ENCODE measurements around the gene MT2A. TPM values are rescaled to one million over a fixed set of nuclear protein-coding genes. Genes with fewer than 3 reads are reported as not detected.

The MT2A gene
- polyA plus RNA-seq, 1 donor from 2014 or later, result not detected

DNA sequence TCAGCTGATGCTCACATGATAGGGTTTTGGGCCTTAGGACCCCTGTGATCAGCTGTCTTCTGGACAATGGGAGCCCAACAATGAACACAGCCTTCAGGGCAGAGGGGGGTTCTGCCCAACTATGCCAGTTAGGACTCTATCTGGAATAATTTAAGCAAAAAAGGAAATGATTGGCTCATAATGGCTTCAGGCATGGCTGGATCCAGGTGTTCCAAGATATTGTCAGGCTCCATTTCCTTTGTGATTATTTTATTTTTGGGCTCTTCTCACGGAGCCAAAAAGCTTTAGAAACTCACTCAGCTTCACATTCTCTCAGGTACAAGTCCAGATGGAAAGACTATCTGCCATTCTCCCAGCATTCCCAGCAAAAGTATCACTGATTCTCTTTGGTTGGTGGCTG, 2.9 kb upstream of the MT2A start:
- Histone ChIP-seq H3K9ac (ENCODE audit: low read length) (no peak overlapping the region), H3K9me2 (ENCODE audit: insufficient read depth, low read length) (no peaks in the 10 kb centered on the region), H3K4me3 (ENCODE audit: low read length) (no peak overlapping the region), H3F3A (ENCODE audit: insufficient read depth, low read length, poor library complexity, severe bottlenecking) (no peaks in the 10 kb centered on the region), H3K9me3 (ENCODE audit: low read length) (no peaks in the 10 kb centered on the region), H2AFZ (ENCODE audit: low read depth, low read length) (no peak overlapping the region), H3K79me2 (replicated peaks; ENCODE audit: insufficient read depth, low read length) (no peaks in the 10 kb centered on the region), H3K27me3 (ENCODE audit: insufficient read depth, low read depth, low read length) (peaks cover 39% of the 10 kb centered on the region), H3K27ac (ENCODE audit: low read length) (no peak overlapping the region), H4K20me1 (ENCODE audit: insufficient read depth) (no peaks in the 10 kb centered on the region), H3K36me3 (ENCODE audit: insufficient read depth, low read length) (no peaks in the 10 kb centered on the region), H3K4me2 (ENCODE audit: low read length) (no peak overlapping the region)
- TF ChIP-seq EZH2 (IDR thresholded peaks at IDR 0.05; ENCODE audit: borderline replicate concordance, insufficient read depth, low read length, poor library complexity, severe bottlenecking) (no peak), SMC3 (conservative IDR thresholded peaks at IDR 0.05; ENCODE audit: poor library complexity) (no peak), RAD21 (conservative IDR thresholded peaks at IDR 0.05) (no peak), EP300 (conservative IDR thresholded peaks at IDR 0.05; ENCODE audit: poor library complexity, severe bottlenecking) (no peak), POLR2AphosphoS5 (IDR thresholded peaks at IDR 0.05) (no peak)
- TF ChIP-seq, protein P1, sequence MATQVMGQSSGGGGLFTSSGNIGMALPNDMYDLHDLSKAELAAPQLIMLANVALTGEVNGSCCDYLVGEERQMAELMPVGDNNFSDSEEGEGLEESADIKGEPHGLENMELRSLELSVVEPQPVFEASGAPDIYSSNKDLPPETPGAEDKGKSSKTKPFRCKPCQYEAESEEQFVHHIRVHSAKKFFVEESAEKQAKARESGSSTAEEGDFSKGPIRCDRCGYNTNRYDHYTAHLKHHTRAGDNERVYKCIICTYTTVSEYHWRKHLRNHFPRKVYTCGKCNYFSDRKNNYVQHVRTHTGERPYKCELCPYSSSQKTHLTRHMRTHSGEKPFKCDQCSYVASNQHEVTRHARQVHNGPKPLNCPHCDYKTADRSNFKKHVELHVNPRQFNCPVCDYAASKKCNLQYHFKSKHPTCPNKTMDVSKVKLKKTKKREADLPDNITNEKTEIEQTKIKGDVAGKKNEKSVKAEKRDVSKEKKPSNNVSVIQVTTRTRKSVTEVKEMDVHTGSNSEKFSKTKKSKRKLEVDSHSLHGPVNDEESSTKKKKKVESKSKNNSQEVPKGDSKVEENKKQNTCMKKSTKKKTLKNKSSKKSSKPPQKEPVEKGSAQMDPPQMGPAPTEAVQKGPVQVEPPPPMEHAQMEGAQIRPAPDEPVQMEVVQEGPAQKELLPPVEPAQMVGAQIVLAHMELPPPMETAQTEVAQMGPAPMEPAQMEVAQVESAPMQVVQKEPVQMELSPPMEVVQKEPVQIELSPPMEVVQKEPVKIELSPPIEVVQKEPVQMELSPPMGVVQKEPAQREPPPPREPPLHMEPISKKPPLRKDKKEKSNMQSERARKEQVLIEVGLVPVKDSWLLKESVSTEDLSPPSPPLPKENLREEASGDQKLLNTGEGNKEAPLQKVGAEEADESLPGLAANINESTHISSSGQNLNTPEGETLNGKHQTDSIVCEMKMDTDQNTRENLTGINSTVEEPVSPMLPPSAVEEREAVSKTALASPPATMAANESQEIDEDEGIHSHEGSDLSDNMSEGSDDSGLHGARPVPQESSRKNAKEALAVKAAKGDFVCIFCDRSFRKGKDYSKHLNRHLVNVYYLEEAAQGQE (IDR thresholded peaks at IDR 0.05; ENCODE audit: borderline replicate concordance), result no peak

DNA sequence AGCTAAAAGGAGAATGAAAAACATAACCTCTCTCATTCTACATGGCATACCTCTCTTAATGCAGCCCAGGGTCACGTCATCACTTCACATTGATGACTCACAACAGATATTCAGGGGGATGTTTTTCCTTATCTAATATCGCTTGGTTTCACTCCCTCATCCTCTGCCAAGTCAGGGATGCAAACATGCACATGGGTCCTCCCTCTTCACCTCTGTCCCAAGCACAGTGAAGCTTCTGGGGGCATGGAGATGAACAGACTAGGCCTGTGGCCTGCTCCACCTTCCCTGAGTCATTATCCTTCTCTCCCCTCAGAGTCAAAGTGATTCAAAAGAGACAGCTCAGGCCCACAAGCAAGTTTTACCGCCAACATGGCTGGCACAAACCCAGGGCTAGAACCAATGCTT, 2.3 kb upstream of the MT2A start:
- no peak overlapping the region for H3K27ac ChIP-seq (ENCODE audit: low read length)
- TF ChIP-seq, protein P1 (IDR thresholded peaks at IDR 0.05; ENCODE audit: borderline replicate concordance), result no peak
- TF ChIP-seq POLR2AphosphoS5 (IDR thresholded peaks at IDR 0.05) (no peak), TAF1 (IDR thresholded peaks at IDR 0.05; ENCODE audit: low read depth) (no peak), EZH2 (IDR thresholded peaks at IDR 0.05; ENCODE audit: borderline replicate concordance, insufficient read depth, low read length, poor library complexity, severe bottlenecking) (no peak), EP300 (conservative IDR thresholded peaks at IDR 0.05; ENCODE audit: poor library complexity, severe bottlenecking) (no peak), MXI1 (conservative IDR thresholded peaks at IDR 0.05; ENCODE audit: poor library complexity, severe bottlenecking) (no peak), SMC3 (conservative IDR thresholded peaks at IDR 0.05; ENCODE audit: poor library complexity) (no peak), RAD21 (conservative IDR thresholded peaks at IDR 0.05) (no peak)
- TF ChIP-seq, protein P2, sequence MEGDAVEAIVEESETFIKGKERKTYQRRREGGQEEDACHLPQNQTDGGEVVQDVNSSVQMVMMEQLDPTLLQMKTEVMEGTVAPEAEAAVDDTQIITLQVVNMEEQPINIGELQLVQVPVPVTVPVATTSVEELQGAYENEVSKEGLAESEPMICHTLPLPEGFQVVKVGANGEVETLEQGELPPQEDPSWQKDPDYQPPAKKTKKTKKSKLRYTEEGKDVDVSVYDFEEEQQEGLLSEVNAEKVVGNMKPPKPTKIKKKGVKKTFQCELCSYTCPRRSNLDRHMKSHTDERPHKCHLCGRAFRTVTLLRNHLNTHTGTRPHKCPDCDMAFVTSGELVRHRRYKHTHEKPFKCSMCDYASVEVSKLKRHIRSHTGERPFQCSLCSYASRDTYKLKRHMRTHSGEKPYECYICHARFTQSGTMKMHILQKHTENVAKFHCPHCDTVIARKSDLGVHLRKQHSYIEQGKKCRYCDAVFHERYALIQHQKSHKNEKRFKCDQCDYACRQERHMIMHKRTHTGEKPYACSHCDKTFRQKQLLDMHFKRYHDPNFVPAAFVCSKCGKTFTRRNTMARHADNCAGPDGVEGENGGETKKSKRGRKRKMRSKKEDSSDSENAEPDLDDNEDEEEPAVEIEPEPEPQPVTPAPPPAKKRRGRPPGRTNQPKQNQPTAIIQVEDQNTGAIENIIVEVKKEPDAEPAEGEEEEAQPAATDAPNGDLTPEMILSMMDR (IDR thresholded peaks at IDR 0.05; ENCODE audit: poor library complexity, severe bottlenecking), result no peak
- no peaks in the 10 kb centered on the region for H3F3A ChIP-seq (ENCODE audit: insufficient read depth, low read length, poor library complexity, severe bottlenecking)
- peaks cover 45% of the 10 kb centered on the region for H3K27me3 ChIP-seq (ENCODE audit: insufficient read depth, low read depth, low read length)
- no peaks in the 10 kb centered on the region for H4K20me1 ChIP-seq (ENCODE audit: insufficient read depth)
- no peak overlapping the region for H2AFZ ChIP-seq (ENCODE audit: low read depth, low read length)
- no peaks in the 10 kb centered on the region for H3K9me3 ChIP-seq (ENCODE audit: low read length)
- no peaks in the 10 kb centered on the region for H3K79me2 ChIP-seq (replicated peaks; ENCODE audit: insufficient read depth, low read length)
- no peak overlapping the region for H3K9ac ChIP-seq (ENCODE audit: low read length)
- no peaks in the 10 kb centered on the region for H3K9me2 ChIP-seq (ENCODE audit: insufficient read depth, low read length)
- H3K4me3 ChIP-seq (ENCODE audit: low read length), result no peak overlapping the region
- no peak overlapping the region for H3K4me2 ChIP-seq (ENCODE audit: low read length)
- no peaks in the 10 kb centered on the region for H3K36me3 ChIP-seq (ENCODE audit: insufficient read depth, low read length)

Measured in neural cell (in vitro differentiated cells).